RWPE2 (cell line): ENCODE results near the gene MSANTD3.

Experiments used
- ATAC-seq: fragments of 200-7000 bp; cut with Tn5 transposase; 3 replicates; pipeline ENCODE4 v1.9.1; 2021; ENCODE audit warnings: low read depth
- DNase-seq: peaks from one replicate; pipeline ENCODE4 v3.0.0-alpha.2; 2020; ENCODE audit warnings: low spot score
- H3K27ac ChIP-seq: fragments of 450-650 bp; 2 replicates; pipeline ENCODE4 v1.5.1; 2017; ENCODE audit warnings: mild to moderate bottlenecking; ENCODE audit not compliant: poor library complexity, severe bottlenecking
- H3K27me3 ChIP-seq: fragments of 250-450 bp; sonication (Bioruptor Pico); 2 replicates; pipeline ENCODE4 v1.5.1; 2021; ENCODE audit warnings: mild to moderate bottlenecking, moderate library complexity; ENCODE audit not compliant: insufficient read depth, poor library complexity, severe bottlenecking
- H3K36me3 ChIP-seq: fragments of 250-450 bp; sonication (Bioruptor Pico); 2 replicates; pipeline ENCODE4 v1.5.1; 2020; ENCODE audit warnings: low read depth, mild to moderate bottlenecking, moderate library complexity
- H3K4me1 ChIP-seq: fragments of 250-450 bp; sonication (Bioruptor Pico); 2 replicates; pipeline ENCODE4 v1.5.1; 2021; ENCODE audit warnings: mild to moderate bottlenecking, moderate library complexity; ENCODE audit not compliant: insufficient read depth, poor library complexity, severe bottlenecking
- H3K4me3 ChIP-seq: fragments of 250-450 bp; sonication (Bioruptor Pico); 2 replicates; pipeline ENCODE4 v1.5.1; 2021; ENCODE audit warnings: mild to moderate bottlenecking, moderate library complexity; ENCODE audit not compliant: severe bottlenecking
- H3K9me3 ChIP-seq: fragments of 250-450 bp; sonication (Bioruptor Pico); 2 replicates; pipeline ENCODE4 v1.5.1; 2021; ENCODE audit warnings: mild to moderate bottlenecking, moderate library complexity; ENCODE audit not compliant: severe bottlenecking
- CTCF ChIP-seq: fragments of 450-650 bp; IDR thresholded peaks from one replicate; pipeline ENCODE4 v1.5.1; 2017; ENCODE audit warnings: mild to moderate bottlenecking, moderate library complexity; ENCODE audit not compliant: poor library complexity, severe bottlenecking

Gene MSANTD3

GRCh38 chr9:100408546-100409175 is 18.3 kb upstream of the MSANTD3 start:
- no peak for ATAC-seq
- no peaks in the 10 kb centered on the region; the same call in 1 of the 2 replicates for H3K36me3 ChIP-seq
- TF ChIP-seq CTCF, result no peak
- DNase-seq, result no peak
- H3K4me3 ChIP-seq, result no peak overlapping the region
- H3K27ac ChIP-seq, result no peak overlapping the region
- no peaks in the 10 kb centered on the region for H3K4me1 ChIP-seq
- H3K9me3 ChIP-seq, result no peaks in the 10 kb centered on the region
- no peaks in the 10 kb centered on the region for H3K27me3 ChIP-seq

- Histone ChIP-seq H3K36me3 (no peaks in the 10 kb centered on the region; the same call in 1 of the 2 replicates), H3K9me3 (no peaks in the 10 kb centered on the region), H3K27me3 (no peaks in the 10 kb centered on the region), H3K4me1 (no peaks in the 10 kb centered on the region), H3K4me3 (no peak overlapping the region), H3K27ac (no peak overlapping the region)
- no peak for ATAC-seq
- no peak for DNase-seq
- TF ChIP-seq CTCF, result no peak
Observed at GRCh38 chr9:100409176-100409556, 17.8 kb upstream of the MSANTD3 start.

- DNase-seq (peak; percentile 87), ATAC-seq (peak; percentile 100)
- Histone ChIP-seq H3K27ac (no peak overlapping the region), H3K36me3 (no peaks in the 10 kb centered on the region; the same call in 1 of the 2 replicates), H3K27me3 (no peaks in the 10 kb centered on the region), H3K4me1 (no peaks in the 10 kb centered on the region), H3K9me3 (no peaks in the 10 kb centered on the region), H3K4me3 (peak overlapping the region; percentile 39)
- TF ChIP-seq CTCF, result no peak
Observed at GRCh38 chr9:100411472-100412283, 15.3 kb upstream of the MSANTD3 start.

GRCh38 chr9:100413839-100414420 is 13.0 kb upstream of the MSANTD3 start:
- Histone ChIP-seq H3K27ac (no peak overlapping the region), H3K4me1 (no peaks in the 10 kb centered on the region), H3K4me3 (no peak overlapping the region), H3K36me3 (no peaks in the 10 kb centered on the region; the same call in 1 of the 2 replicates), H3K27me3 (no peaks in the 10 kb centered on the region), H3K9me3 (no peaks in the 10 kb centered on the region)
- TF ChIP-seq CTCF, result no peak
- ATAC-seq (no peak), DNase-seq (no peak)

- H3K4me3 ChIP-seq, result no peak overlapping the region
- no peak for ATAC-seq
- TF ChIP-seq CTCF, result no peak
- no peaks in the 10 kb centered on the region for H3K4me1 ChIP-seq
- H3K36me3 ChIP-seq, result no peaks in the 10 kb centered on the region
- no peaks in the 10 kb centered on the region for H3K9me3 ChIP-seq
- no peak for DNase-seq
- no peak overlapping the region for H3K27ac ChIP-seq
- no peaks in the 10 kb centered on the region for H3K27me3 ChIP-seq
Observed at GRCh38 chr9:100417815-100418214, 9.1 kb upstream of the MSANTD3 start.
